Brain pericyte (primary cell): ENCODE data around the gene ADRB1.

Source experiments
- DNase-seq: peaks from one replicate; pipeline ENCODE4 v3.0.0-alpha.2; 2012; ENCODE audit warnings: low read depth, low spot score

Gene ADRB1

DNA sequence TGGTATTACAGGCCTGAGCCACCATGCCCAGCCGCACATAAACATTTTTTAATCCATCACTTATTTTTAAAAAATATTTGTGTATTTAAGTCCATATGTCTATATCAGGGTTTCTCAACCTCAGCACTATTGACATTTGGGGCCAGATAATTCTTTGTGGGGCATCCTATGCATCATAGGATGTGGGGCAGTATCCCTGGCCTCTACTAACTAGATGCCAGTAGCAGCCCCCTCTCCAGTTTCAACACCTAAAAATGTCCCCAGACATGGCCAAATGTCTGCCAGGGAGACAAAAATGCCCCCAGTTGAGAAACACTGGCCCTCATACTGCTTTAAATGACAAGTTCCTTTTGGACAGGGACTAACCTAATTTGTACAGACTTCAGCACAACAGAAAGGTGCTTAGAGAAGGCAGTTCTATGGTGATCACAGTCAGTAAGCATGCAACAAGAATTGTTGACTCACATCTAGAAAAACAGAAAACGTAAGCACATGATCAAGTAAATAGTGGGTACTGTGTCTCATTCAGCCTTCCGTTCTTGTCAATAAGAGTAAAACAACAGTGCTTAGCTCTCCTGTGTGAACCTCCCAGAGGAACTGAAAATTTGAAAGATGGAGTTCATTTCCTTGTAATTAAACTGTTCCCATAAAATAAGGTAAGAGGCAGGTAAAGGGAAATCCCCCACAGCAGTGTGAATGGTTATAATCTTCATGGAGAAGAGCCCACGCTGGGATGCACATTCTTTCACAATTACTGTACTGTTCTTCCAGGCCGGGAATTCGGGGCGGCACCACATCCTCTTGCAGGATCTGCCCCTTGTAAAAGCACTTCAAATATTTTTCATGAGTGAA, 17.3 kb upstream of the ADRB1 start:
- DNase-seq: no peak

DNA sequence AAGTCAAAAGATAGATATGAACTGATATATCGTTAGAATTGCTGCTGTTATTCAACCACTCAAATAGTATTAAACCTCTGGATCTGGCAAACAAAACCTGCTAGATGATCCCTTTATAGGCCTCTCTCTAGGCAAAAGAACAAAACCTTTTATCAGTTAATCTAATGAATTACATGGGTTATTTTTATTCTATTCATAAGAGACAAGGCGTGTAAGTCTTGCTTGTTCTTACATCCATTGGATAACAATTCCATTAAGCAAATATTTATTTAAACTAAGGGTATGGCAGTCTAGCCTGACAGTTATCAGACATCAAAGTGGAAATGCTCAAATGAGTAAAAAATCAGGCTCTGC, 16.6 kb upstream of the ADRB1 start:
- DNase-seq: no peak

DNA sequence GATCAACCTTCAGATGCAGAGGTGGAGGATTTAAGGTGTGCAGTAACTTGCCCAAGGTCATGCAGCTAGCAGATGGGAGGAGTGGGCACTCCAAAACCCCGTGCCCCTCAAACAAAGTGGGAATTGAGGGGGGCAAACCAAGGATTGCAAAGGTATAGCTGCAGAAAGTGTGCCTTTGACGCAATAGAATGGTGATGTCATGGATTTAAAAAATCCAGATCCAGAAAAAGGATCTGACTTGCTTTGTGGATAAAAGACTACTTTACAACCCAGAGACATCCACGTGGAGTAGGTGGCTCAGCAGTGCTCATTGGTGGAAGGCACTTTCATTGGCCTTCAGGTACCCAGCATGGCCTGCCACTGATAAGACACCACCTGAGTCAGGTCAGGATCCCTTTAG, 15.7 kb upstream of the ADRB1 start:
- no peak for DNase-seq

DNA sequence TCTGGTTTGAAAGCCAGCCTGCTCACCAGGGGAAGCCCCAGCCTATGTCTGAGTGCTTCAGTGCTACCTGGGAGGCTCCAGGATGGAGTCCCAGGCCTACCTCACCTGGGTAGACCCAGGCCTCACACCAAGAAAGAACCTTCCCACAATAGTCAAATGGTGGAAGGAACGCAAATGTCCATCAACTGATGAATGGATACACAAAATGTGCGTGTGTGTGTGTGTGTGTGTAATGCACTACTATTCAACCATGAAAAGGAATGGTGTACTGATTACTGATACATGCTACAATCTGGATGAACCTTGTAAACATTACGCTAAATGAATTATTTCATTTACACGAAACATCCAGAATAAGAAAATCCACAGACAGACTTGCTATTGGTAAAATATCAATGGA, 15.2 kb upstream of the ADRB1 start:
- DNase-seq: no peak

DNA sequence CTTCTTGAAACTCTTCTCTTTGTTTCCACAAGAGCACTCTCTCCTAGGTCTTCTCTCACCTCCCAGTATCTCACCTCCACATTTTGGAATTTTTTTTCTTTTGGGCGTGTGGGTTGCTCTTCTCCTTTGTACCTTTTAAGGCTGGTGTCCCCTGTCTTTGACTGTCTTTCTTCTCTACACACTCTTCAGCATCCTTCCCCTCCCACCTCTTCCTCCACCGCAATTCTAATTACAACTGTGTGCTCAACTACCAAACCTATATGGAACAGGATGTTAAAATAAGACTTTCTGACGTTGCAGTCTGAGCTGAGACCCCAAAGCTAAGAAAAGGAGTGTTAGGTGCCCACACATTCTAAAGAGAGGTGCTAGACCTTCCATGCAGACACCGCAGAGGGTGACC, 14.0 kb upstream of the ADRB1 start:
- no peak for DNase-seq

DNA sequence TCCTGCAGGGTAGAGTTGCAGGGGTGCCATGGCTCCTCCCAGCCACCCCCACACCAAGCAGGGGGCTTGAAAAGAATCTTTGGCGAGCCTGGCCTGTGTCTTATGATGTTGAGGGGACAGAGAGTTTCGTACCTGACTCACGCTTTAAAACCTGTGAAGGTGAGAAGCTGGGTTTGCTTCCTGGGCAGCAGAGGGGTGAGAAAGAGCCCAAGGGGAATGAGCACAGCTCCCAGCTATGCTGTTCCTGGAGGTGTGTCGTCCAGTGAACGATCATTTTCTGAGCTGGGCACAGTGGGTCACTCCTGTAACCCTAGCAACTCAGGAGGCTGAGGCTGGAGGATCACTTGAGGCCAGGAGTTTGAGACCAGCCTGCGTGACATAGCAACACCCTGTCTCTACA, 13.5 kb upstream of the ADRB1 start:
- DNase-seq: no peak

DNA sequence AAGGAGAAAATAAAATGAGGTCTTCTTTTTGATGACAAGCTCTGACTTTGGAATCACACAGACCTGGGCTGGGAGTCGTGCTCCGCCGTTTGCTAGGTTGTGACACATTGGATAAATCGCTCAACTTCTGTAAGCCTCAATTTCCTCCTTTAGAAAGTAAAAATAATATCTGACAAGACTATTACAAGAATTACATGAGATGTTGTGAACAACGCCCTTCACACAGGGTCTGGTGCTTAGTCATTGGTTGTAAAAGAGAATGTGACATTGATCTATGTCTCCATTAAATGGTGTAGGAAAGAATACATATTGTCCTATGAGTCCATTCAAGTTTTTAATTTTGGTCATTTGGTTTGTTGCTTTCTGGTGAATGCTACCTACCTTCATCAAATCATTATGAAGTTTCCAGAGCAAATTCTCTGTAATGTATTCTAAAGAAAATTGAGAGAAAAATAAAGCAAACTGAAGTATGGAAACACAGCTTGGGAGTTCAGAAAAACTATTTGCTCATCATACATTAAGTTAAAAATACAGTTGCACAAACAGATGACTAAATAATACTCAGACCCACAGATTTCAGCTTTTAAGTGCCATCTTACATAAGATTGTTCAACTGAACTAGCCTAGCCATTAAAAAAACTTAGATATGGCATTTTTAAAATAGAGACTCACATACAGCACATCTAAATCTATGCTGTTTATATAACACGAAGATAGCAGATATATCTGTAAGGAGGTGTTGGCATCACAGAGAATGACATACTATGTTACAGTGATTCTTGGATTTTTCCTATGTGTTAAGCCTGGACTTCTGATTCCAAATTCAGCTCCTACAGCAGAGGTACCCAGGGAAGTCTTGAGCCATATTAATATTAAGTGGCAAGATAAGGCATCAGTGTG, 12.3 kb upstream of the ADRB1 start:
- DNase-seq: no peak

DNA sequence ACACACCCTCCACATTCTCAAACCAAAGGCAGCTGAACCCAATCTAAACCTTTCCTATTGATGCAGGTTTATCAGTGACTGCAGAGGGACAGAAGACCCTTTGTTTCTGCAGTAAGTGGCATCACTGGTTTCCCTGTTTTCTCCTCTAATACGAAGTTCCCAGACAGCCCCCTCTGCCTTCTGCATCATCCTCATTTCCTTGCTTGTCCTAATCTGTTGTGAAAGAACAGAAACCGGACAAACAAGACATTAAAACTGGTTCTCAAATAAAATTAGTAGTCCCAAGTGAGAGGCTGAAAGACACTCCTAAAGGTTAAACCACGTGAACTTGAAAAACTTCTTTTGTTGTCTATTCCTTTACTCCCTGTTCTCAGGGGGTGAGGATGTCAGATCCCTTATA, 10.1 kb upstream of the ADRB1 start:
- no peak for DNase-seq

DNA sequence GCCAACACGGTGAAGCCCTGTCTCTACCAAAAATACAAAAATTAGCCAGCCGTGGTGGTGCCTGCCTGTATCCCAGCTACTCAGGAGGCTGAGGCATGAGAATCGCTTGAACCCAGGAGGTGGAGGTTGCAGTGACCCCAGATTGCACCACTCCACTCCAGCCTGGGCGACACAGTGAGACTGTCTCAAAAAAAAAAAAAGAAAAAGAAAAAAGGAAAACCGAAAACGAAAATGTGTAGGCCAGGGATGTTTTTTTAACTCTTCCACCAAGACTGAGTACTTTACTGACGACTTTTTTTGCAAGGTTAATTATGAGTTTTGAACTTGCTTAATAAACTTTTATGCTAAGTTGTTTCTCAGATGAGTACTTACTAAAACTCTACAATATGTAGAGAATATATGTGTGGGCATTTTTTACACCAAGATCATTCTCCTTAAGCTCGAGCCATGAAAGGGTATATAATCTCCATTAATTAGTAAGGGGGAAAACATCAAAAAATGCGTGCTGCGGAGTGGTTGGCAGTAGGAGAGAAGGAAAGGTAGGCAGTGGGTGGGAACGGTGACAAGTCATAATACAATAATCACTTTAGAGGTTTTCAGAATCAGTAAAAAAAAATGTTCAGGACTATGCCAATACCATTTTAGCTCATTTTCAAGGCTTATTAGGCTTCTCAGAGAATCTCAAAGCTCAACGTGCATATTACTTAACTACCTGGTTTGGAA, 8.6 kb upstream of the ADRB1 start:
- no peak for DNase-seq

DNA sequence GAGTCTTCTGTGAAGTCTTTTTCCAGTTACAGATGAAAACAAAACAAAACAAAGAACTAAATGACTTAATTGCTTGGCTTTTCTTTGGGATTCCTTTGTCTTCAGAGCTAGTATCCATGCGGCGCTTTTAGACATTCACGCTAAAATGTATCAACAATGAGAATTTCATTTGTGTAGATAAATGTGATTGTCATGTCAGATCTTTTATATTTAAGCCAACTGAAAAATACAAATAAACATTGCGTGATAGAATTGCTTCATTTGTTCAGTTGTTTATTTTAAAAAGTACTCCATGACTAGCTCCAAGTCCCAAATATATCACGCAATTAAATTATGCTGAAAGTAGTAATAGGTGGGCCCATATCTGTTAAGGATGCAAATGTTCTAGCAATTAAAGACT, 7.9 kb upstream of the ADRB1 start:
- DNase-seq: no peak

DNA sequence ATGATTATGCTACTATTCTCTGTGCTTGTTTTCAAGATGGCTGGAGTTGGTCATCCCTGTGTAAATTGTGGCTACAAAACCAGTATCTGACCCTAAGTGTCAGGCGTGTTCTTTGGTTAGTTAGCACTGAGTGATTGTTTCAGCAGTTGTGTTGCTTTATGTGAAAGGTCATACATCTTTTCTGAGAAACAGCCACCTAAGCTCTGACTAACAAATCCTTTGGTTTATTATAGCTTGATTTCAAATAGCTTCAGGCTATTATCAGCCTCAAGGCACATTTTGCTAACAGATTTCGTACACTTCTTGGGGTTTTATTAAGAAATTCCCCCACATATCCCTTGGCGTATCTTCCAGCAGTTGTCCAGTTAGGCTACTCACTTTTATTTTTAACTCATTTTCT, 4.8 kb upstream of the ADRB1 start:
- DNase-seq: no peak

DNA sequence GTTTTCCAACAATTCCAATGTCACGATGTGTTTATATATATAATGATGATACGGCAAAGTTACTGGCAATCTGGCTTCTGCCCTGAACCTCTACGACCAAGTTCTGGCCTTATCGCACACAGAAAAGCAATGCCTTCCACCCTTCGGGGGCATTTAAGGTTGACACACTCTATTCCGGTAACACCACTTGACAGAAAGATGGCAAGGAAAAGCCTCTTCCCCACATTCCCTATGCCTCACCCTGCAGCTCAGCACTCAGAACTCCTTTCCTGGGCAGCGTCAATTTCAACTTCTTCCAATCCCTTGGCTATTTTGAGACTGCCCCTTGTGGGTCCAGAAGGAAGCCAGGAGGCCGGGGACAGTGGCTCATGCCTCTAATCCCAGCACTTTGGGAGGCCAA, 2.5 kb upstream of the ADRB1 start:
- DNase-seq: no peak

DNA sequence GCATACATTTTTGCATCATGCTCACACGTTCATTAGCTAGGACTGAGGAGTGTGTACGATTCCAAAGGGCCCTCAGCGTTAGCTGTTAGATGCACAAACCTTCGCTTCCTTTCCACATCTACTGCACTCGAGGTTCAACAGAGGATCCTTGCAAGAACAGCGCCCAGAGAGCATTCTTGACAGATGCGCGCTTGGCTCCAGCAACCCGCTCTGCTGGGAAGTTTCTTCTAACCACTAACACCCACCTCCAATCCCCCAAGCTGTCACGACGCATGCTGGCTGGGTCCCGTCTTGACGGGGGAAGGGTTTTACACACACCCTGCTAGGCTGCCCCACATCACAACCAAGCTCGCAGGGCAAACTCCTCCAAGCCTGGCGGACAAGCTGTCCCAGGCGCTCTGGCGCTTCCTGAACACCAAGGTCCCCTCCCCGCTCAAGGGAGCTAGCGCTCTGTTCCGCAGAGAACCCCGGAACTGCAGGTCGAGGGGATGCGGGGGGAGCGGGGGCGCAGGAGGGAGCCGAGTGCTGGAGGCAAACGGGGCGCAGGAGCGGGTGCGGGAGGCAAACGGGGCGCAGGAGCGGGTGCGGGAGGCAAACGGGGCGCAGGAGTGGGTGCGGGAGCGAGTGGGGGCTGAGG, 653 bp upstream of the ADRB1 start:
- DNase-seq: no peak

DNA sequence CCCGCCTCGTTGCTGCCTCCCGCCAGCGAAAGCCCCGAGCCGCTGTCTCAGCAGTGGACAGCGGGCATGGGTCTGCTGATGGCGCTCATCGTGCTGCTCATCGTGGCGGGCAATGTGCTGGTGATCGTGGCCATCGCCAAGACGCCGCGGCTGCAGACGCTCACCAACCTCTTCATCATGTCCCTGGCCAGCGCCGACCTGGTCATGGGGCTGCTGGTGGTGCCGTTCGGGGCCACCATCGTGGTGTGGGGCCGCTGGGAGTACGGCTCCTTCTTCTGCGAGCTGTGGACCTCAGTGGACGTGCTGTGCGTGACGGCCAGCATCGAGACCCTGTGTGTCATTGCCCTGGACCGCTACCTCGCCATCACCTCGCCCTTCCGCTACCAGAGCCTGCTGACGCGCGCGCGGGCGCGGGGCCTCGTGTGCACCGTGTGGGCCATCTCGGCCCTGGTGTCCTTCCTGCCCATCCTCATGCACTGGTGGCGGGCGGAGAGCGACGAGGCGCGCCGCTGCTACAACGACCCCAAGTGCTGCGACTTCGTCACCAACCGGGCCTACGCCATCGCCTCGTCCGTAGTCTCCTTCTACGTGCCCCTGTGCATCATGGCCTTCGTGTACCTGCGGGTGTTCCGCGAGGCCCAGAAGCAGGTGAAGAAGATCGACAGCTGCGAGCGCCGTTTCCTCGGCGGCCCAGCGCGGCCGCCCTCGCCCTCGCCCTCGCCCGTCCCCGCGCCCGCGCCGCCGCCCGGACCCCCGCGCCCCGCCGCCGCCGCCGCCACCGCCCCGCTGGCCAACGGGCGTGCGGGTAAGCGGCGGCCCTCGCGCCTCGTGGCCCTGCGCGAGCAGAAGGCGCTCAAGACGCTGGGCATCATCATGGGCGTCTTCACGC, 825 bp downstream of the ADRB1 start:
- DNase-seq: no peak

DNA sequence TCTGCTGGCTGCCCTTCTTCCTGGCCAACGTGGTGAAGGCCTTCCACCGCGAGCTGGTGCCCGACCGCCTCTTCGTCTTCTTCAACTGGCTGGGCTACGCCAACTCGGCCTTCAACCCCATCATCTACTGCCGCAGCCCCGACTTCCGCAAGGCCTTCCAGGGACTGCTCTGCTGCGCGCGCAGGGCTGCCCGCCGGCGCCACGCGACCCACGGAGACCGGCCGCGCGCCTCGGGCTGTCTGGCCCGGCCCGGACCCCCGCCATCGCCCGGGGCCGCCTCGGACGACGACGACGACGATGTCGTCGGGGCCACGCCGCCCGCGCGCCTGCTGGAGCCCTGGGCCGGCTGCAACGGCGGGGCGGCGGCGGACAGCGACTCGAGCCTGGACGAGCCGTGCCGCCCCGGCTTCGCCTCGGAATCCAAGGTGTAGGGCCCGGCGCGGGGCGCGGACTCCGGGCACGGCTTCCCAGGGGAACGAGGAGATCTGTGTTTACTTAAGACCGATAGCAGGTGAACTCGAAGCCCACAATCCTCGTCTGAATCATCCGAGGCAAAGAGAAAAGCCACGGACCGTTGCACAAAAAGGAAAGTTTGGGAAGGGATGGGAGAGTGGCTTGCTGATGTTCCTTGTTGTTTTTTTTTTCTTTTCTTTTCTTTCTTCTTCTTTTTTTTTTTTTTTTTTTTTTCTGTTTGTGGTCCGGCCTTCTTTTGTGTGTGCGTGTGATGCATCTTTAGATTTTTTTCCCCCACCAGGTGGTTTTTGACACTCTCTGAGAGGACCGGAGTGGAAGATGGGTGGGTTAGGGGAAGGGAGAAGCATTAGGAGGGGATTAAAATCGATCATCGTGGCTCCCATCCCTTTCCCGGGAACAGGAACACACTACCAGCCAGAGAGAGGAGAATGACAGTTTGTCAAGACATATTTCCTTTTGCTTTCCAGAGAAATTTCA, 1.7 kb downstream of the ADRB1 start:
- DNase-seq: no peak

DNA sequence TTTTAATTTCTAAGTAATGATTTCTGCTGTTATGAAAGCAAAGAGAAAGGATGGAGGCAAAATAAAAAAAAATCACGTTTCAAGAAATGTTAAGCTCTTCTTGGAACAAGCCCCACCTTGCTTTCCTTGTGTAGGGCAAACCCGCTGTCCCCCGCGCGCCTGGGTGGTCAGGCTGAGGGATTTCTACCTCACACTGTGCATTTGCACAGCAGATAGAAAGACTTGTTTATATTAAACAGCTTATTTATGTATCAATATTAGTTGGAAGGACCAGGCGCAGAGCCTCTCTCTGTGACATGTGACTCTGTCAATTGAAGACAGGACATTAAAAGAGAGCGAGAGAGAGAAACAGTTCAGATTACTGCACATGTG, 2.4 kb downstream of the ADRB1 start:
- DNase-seq: no peak

DNA sequence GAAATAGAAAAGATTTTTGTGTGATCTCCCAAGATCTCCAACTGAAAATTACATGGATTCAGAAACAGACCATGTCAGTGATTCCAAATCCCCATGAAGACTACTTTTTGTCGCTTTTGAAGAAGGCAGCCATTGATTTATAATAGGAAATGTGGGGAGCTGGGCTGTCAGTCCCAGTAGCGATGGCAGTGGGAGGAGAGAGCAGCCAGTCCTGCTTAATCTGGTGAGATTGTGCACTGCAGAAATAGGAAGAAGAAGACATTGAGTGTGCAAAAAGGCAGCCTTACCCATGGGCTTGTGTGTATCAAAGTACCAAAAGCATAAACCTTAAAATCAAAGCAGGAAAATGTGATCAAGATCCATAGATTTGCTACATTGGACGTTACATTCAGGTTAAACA, 4.8 kb downstream of the ADRB1 start:
- DNase-seq: no peak

DNA sequence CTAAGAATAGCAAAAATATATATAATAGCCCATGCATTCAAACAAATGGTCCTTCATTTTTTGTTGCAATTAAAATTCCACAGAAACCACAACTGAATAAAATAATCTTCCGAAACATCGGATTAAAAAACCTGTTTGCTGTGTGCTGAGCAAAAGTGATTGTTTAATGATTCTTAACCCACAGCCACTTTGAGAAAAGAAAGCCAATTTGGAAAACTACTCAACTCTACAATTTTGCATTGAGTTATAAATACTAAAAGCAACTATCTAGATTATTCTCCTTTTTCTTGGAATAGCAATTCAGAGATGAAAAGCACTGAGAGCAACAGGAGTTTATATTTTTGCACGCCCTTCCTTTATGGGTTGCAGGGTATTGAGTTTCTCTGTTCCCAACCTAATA, 8.0 kb downstream of the ADRB1 start:
- DNase-seq: no peak

DNA sequence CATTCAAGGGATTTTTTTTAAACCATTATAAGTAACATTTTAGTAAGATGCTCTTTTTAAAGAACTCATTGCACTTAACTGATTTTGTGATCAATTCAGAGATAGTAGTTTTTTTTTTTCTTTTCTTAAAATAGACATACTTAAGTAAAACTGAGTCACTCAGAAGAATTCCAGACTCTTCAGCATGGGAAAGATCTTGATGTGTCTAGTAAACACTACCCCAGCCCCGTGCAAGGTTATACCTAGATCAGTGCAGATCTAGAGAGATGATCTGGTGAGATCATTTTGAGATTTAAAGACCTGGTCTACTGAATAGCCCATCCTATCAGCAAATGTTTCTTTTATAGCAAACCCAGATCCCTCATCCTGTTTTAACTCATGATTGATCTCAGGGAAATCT, 8.6 kb downstream of the ADRB1 start:
- no peak for DNase-seq

DNA sequence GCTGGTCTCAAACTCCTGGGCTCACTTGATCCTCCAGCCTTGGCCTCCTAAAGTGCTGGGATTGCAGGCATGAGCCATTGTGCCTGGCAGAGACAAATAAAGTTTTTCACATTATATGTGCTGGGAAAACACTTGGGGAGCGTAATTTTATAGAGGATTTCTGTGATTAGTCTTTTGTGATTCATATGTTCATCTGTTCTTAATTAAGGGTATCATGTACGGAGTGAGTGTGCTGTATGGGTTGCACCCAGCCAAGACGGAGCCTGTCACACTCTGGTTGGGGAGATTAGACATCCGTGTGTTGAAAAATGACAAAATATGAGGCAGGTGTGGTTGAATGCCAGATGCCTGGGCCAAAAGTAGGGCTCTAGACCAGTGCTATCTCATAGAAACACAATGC, 10.3 kb downstream of the ADRB1 start:
- no peak for DNase-seq
